Tibial nerve (tissue), 4 donors: ENCODE data around the gene PIERCE2.

Experiments
- EP300 ChIP-seq, 2 donors: sonication (generic); formaldehyde crosslinking; IDR thresholded peaks; one replicate each; pipeline ENCODE4 v1.6.1; 2017; ENCODE audit warnings: antibody characterized with exemption in 2 of 2, mild to moderate bottlenecking in 1 of 2
- TF ChIP-seq, protein P1 (sequence below), 5 experiments: fragments of 200-600 bp in 3 of 5; fragments of 450-650 bp in 2 of 5; sonication (generic) in 3 of 5; IDR thresholded peaks; one replicate each; pipeline ENCODE4 v1.5.1; 2016 to 2019; ENCODE audit warnings: antibody characterized with exemption in 5 of 5, mild to moderate bottlenecking in 3 of 5, moderate library complexity in 2 of 5

DNA sequence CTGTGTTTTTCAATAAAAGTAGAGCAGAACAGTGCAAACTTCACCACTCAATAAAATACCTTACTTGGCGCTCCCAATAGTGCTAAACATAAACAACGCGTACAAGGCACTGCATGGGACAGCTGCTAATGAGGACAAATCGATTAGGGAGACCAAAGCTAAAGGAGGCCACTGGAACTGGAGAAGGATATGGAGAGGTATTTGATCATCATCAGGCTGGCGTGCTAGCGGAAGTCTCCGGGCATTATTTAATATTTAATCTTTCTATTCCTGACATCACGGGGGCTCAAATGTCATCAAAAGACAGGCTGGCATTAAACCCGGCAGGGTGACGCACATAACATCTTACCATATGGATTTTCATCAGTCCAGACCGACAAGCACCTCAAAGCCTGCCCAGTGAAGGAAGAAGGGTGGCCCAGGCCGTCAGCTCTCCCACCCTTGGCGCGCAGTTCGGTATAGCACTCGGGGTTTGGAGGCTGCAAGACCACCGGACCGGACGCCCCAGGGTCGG lies 740 bp upstream of the PIERCE2 start:
- TF ChIP-seq, protein P1, sequence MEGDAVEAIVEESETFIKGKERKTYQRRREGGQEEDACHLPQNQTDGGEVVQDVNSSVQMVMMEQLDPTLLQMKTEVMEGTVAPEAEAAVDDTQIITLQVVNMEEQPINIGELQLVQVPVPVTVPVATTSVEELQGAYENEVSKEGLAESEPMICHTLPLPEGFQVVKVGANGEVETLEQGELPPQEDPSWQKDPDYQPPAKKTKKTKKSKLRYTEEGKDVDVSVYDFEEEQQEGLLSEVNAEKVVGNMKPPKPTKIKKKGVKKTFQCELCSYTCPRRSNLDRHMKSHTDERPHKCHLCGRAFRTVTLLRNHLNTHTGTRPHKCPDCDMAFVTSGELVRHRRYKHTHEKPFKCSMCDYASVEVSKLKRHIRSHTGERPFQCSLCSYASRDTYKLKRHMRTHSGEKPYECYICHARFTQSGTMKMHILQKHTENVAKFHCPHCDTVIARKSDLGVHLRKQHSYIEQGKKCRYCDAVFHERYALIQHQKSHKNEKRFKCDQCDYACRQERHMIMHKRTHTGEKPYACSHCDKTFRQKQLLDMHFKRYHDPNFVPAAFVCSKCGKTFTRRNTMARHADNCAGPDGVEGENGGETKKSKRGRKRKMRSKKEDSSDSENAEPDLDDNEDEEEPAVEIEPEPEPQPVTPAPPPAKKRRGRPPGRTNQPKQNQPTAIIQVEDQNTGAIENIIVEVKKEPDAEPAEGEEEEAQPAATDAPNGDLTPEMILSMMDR (IDR thresholded peaks at IDR 0.05) = no peak
- no peak for TF ChIP-seq EP300 (IDR thresholded peaks at IDR 0.05)
